K562 (cell line): Measurements from ENCODE around the gene SPATC1L. TPM values are rescaled to one million over a fixed set of nuclear protein-coding genes. Genes with fewer than 3 reads are reported as not detected.

ENCODE experiments used
- ATAC-seq: fragments of 200-7000 bp; cut with Tn5 transposase; 3 replicates; pipeline ENCODE4 v1.9.1; 2020; ENCODE audit warnings: moderate library complexity
- BruUV-seq: library from RNA; stranded (reverse); fragments of 400-500 nt; replicated peaks from 2 replicates; lab custom pipeline; 2021; lab: Mats Ljungman, UMichigan
- CTCF ChIA-PET: fragments of 300-600 bp; formaldehyde crosslinking; extraction: SDS; loops from one replicate; lab custom pipeline; 2021; ENCODE audit warnings: low intra/inter-chr PET ratio; lab: Yijun Ruan, JAX
- POLR2A ChIA-PET: fragments of 300-600, 350-650 bp; sonication (Branson Sonifier 250); formaldehyde crosslinking; extraction: SDS; loops from one replicate; lab custom pipeline; 2021; ENCODE audit warnings: antibody characterized with exemption, inconsistent platforms; lab: Yijun Ruan, JAX
- DNase-seq, 4 experiments: peaks; one replicate each; pipeline versions ENCODE4 v3.0.0 to v3.0.0-alpha.2; 2011 to 2018; ENCODE audit warnings: low spot score in 3 of 4, mixed read lengths in 3 of 4; ENCODE audit errors: extremely low read depth in 1 of 4
- FAIRE-seq: peaks from 2 replicates; lab custom pipeline; 2011; peaks lifted over from hg19 to GRCh38; lab: Jason Lieb, UNC
- H2AFZ ChIP-seq: 2 replicates; pipeline ENCODE4 v1.6.0; 2011; ENCODE audit warnings: low read depth, low read length, control low read depth, inconsistent platforms
- H3K27ac ChIP-seq: fragments of 200-600 bp; 3 replicates; pipeline ENCODE4 v1.8.0; 2011; ENCODE audit warnings: low read depth, mild to moderate bottlenecking, control low read depth, inconsistent platforms, low read length, moderate library complexity, mixed read lengths; ENCODE audit errors: extremely low read depth
- H3K27me3 ChIP-seq, 2 experiments: fragments of 300-600 bp in 1 of 2; 2 replicates in 1 of 2; 3 replicates in 1 of 2; pipeline versions ENCODE4 v1.6.0 to v1.8.0; 2011; ENCODE audit warnings: inconsistent platforms in 2 of 2, low read length in 2 of 2, mild to moderate bottlenecking in 1 of 2, mixed read lengths in 1 of 2, moderate library complexity in 1 of 2; ENCODE audit not compliant: control insufficient read depth in 2 of 2, insufficient read depth in 2 of 2
- H3K36me3 ChIP-seq: fragments of 300-600 bp; 3 replicates; pipeline ENCODE4 v1.8.0; 2011; ENCODE audit warnings: mild to moderate bottlenecking, low read length, inconsistent platforms; ENCODE audit not compliant: control insufficient read depth, insufficient read depth
- H3K4me1 ChIP-seq, 2 experiments: fragments of 200-600 bp in 1 of 2; replicated peaks in 1 of 2; 2 replicates in 1 of 2; 3 replicates in 1 of 2; pipeline versions ENCODE4 v1.5.1 to v1.8.0; 2011; ENCODE audit warnings: inconsistent platforms in 2 of 2, low read length in 2 of 2, mild to moderate bottlenecking in 1 of 2, mixed read lengths in 1 of 2, moderate library complexity in 1 of 2; ENCODE audit not compliant: control insufficient read depth in 2 of 2, insufficient read depth in 2 of 2
- H3K4me2 ChIP-seq: 2 replicates; pipeline ENCODE4 v1.6.1; 2011; ENCODE audit warnings: low read length, control low read depth, inconsistent platforms, mixed read lengths; ENCODE audit not compliant: insufficient read depth
- H3K4me3 ChIP-seq: fragments of 200-600 bp; sonication (generic), shearing (Covaris generic); 2 replicates; pipeline ENCODE4 v1.5.1; 2016; ENCODE audit warnings: control low read depth, inconsistent platforms
- H3K79me2 ChIP-seq: fragments of 200-600 bp; 3 replicates; pipeline ENCODE4 v1.8.0; 2011; ENCODE audit warnings: low read length, inconsistent platforms; ENCODE audit not compliant: control insufficient read depth, insufficient read depth
- H3K9ac ChIP-seq, 2 experiments: 2 replicates each; pipeline versions ENCODE4 v1.6.0 to v1.6.1; 2011; ENCODE audit warnings: low read depth in 2 of 2, low read length in 2 of 2, control low read depth in 1 of 2, inconsistent platforms in 1 of 2, mild to moderate bottlenecking in 1 of 2, mixed read lengths in 1 of 2; ENCODE audit not compliant: insufficient read depth in 1 of 2
- H3K9me1 ChIP-seq: one replicate; pipeline ENCODE4 v1.6.0; 2011; ENCODE audit warnings: inconsistent platforms, mild to moderate bottlenecking, low read length, moderate library complexity; ENCODE audit not compliant: control insufficient read depth, insufficient read depth
- H3K9me3 ChIP-seq: replicated peaks from 2 replicates; pipeline ENCODE4 v1.5.1; 2011; ENCODE audit warnings: low read depth, low read length, inconsistent platforms; ENCODE audit not compliant: control insufficient read depth, insufficient read depth
- H4K20me1 ChIP-seq: replicated peaks from 2 replicates; pipeline ENCODE4 v1.6.1; 2011; ENCODE audit warnings: low read length, inconsistent platforms, mixed read lengths; ENCODE audit not compliant: control insufficient read depth, insufficient read depth
- ARHGAP35 ChIP-seq: fragments of 450-650 bp; IDR thresholded peaks from 2 replicates; pipeline ENCODE4 v1.6.1; 2018; ENCODE audit not compliant: partially characterized antibody
- EP400 ChIP-seq: fragments of 450-650 bp; IDR thresholded peaks from 2 replicates; pipeline ENCODE4 v1.6.1; 2017; ENCODE audit warnings: antibody characterized with exemption, mild to moderate bottlenecking, moderate library complexity
- JUN ChIP-seq, 2 experiments: sonication (generic) in 1 of 2; formaldehyde crosslinking in 1 of 2; IDR thresholded peaks; 2 replicates each; pipeline versions ENCODE4 v1.6.1 to v1.8.0; 2012 to 2022; ENCODE audit warnings: borderline replicate concordance in 2 of 2, mild to moderate bottlenecking in 2 of 2, improper control_type of control experiment in 1 of 2, low read depth in 1 of 2, low read length in 1 of 2, missing genetic modification reagents in 1 of 2
- NEUROD1 ChIP-seq: fragments of 150-350 bp; IDR thresholded peaks from 2 replicates; pipeline ENCODE4 v1.6.1; 2014; ENCODE audit warnings: borderline replicate concordance, low read length, low read depth; ENCODE audit not compliant: partially characterized antibody
- RBM39 ChIP-seq: fragments of 200-400 bp; formaldehyde crosslinking; optimal IDR thresholded peaks from 2 replicates; pipeline ENCODE3; 2018; ENCODE audit warnings: low read depth, low read length
- THAP12 ChIP-seq: fragments of 250-450 bp; sonication (Bioruptor Pico); IDR thresholded peaks from 2 replicates; pipeline ENCODE4 v1.9.0; 2021; ENCODE audit warnings: mild to moderate bottlenecking, inconsistent platforms
- ZZZ3 ChIP-seq: fragments of 450-650 bp; IDR thresholded peaks from 2 replicates; pipeline ENCODE4 v1.6.1; 2016; ENCODE audit warnings: antibody characterized with exemption, mild to moderate bottlenecking, moderate library complexity
- WGBS: fragments of 100-300 bp; shearing (Covaris generic); methylation state at CpG from one replicate; pipeline ENCODE4 v1.1.6; 2016; ENCODE audit warnings: low coverage, mixed read lengths; ENCODE audit not compliant: insufficient coverage; ENCODE audit errors: missing lambda C conversion rate; 5-methylcytosine and 5-hydroxymethylcytosine counted together
- in situ Hi-C: fragments of 300-500 bp; cut with MboI; formaldehyde crosslinking; loops from 4 replicates; pipeline ENCODE4 v1.15.0; 2018; ENCODE audit warnings: inconsistent platforms, mixed read lengths
- intact Hi-C: fragments of 100-400 bp; cut with micrococcal nuclease; formaldehyde crosslinking; loops from 2 replicates; pipeline ENCODE4 v1.14.2; 2022
- polyA plus RNA-seq, 8 experiments: library from polyadenylated mRNA; depleted of rRNA in 4 of 8; stranded (reverse) in 5 of 8; unstranded in 3 of 8; fragments of >200 nt; fragmentation: Nextera tagmentation in 2 of 8; fragmentation: Illumina TruSeq in 1 of 8; extraction: Ambion mirVana in 2 of 8; extraction: Trizol in 1 of 8; gene quantifications; 2 replicates each; pipeline versions ENCODE4 v1.2.1 to v1.2.3, GENCODE V29; 2011 to 2014; ENCODE audit warnings: inconsistent platforms in 1 of 8, missing spikeins in 1 of 8
- total RNA-seq, 7 experiments: library from RNA; depleted of rRNA in 6 of 7; stranded (reverse); fragments of >200 nt in 6 of 7; fragmentation: Illumina TruSeq in 2 of 7; extraction: Trizol in 2 of 7; gene quantifications; 2 replicates each; pipeline versions ENCODE4 v1.2.1 to v1.2.3, GENCODE V29; 2011 to 2021; ENCODE audit warnings: low replicate concordance in 1 of 7
- TF ChIP-seq, protein P1 (sequence below): sonication (generic); formaldehyde crosslinking; IDR thresholded peaks from 2 replicates; pipeline ENCODE4 v1.8.0; 2022; ENCODE audit warnings: mild to moderate bottlenecking, missing genetic modification reagents, borderline replicate concordance
- TF ChIP-seq, protein P2 (sequence below): fragments of 450-650 bp; formaldehyde crosslinking; IDR thresholded peaks from 2 replicates; pipeline ENCODE4 v1.4.0; 2020; ENCODE audit warnings: mild to moderate bottlenecking, moderate library complexity
- TF ChIP-seq, protein P3 (sequence below): fragments of 450-650 bp; IDR thresholded peaks from 2 replicates; pipeline ENCODE4 v1.6.1; 2016; ENCODE audit warnings: borderline replicate concordance

SPATC1L gene
- total and polyA plus RNA-seq, 9 of the 15 experiments (the other 6 are each of a cell fraction or from before 2014, with no cell fraction given): 0.14 to 121 (median 34.0) TPM; not detected in 1

- intact Hi-C loops: loop anchor here (5.0 kb wide), 1 partner anchor 42 kb away; the partner anchor contains the start of gene LSS
- in situ Hi-C loops: no loop called here
- H3K79me2 ChIP-seq: peaks cover 39% of the 10 kb centered on the region
- TSS peak; percentile 88 for BruUV-seq
- H4K20me1 ChIP-seq: no peaks in the 10 kb centered on the region
- H3K27ac ChIP-seq: peak overlapping the region; percentile 67
- peaks cover 45% of the 10 kb centered on the region; the same call in 2 of the 3 replicates for H3K36me3 ChIP-seq
- ChIA-PET POLR2A (interaction anchor here (0.7 kb wide), 1 partner anchor 1267 kb away, joined by 3 read pairs; no protein-coding TSS in a partner anchor), CTCF (no interaction called here)
- H3K9ac ChIP-seq: peak overlapping the region; percentile 45 to 86
- peak overlapping the region; percentile 88 for H3K4me3 ChIP-seq
- no peaks in the 10 kb centered on the region for H3K27me3 ChIP-seq
- WGBS: 3% methylated on average over 30 of the region's 30 CpGs
- H3K4me2 ChIP-seq: peak overlapping the region; percentile 95
- H2AFZ ChIP-seq: peak overlapping the region; percentile 96
- H3K9me1 ChIP-seq: peaks cover 5% of the 10 kb centered on the region
- no peaks in the 10 kb centered on the region for H3K9me3 ChIP-seq
- H3K4me1 ChIP-seq: peaks cover 64 to 85% of the 10 kb centered on the region in 2 experiments
- FAIRE-seq: peak; percentile 57
- peak; percentile 75 to 88 (median 86) for DNase-seq
- peak; percentile 53 for ATAC-seq
- TF ChIP-seq ARHGAP35: no peak
- peak; percentile 48; the same call in 1 of the 2 replicates for TF ChIP-seq EP400
- no peak for TF ChIP-seq RBM39
- no peak for TF ChIP-seq ZZZ3
- TF ChIP-seq JUN (IDR thresholded peaks at IDR 0.05; ENCODE audit: borderline replicate concordance, low read depth, low read length): no peak
- no peak for TF ChIP-seq JUN (CRISPR knock-in tag; IDR thresholded peaks at IDR 0.05; ENCODE audit: borderline replicate concordance)
- TF ChIP-seq, protein P1, sequence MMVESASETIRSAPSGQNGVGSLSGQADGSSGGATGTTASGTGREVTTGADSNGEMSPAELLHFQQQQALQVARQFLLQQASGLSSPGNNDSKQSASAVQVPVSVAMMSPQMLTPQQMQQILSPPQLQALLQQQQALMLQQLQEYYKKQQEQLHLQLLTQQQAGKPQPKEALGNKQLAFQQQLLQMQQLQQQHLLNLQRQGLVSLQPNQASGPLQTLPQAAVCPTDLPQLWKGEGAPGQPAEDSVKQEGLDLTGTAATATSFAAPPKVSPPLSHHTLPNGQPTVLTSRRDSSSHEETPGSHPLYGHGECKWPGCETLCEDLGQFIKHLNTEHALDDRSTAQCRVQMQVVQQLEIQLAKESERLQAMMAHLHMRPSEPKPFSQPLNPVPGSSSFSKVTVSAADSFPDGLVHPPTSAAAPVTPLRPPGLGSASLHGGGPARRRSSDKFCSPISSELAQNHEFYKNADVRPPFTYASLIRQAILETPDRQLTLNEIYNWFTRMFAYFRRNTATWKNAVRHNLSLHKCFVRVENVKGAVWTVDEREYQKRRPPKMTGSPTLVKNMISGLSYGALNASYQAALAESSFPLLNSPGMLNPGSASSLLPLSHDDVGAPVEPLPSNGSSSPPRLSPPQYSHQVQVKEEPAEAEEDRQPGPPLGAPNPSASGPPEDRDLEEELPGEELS (CRISPR knock-in tag): 0 out of 2 replicates have a peak, but pooled peaks have one; percentile 64
- TF ChIP-seq, protein P2, sequence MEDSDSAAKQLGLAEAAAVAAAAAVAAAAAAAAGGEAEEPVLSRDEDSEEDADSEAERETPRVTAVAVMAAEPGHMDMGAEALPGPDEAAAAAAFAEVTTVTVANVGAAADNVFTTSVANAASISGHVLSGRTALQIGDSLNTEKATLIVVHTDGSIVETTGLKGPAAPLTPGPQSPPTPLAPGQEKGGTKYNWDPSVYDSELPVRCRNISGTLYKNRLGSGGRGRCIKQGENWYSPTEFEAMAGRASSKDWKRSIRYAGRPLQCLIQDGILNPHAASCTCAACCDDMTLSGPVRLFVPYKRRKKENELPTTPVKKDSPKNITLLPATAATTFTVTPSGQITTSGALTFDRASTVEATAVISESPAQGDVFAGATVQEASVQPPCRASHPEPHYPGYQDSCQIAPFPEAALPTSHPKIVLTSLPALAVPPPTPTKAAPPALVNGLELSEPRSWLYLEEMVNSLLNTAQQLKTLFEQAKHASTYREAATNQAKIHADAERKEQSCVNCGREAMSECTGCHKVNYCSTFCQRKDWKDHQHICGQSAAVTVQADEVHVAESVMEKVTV (CRISPR knock-in tag): no peak
- TF ChIP-seq, protein P3, sequence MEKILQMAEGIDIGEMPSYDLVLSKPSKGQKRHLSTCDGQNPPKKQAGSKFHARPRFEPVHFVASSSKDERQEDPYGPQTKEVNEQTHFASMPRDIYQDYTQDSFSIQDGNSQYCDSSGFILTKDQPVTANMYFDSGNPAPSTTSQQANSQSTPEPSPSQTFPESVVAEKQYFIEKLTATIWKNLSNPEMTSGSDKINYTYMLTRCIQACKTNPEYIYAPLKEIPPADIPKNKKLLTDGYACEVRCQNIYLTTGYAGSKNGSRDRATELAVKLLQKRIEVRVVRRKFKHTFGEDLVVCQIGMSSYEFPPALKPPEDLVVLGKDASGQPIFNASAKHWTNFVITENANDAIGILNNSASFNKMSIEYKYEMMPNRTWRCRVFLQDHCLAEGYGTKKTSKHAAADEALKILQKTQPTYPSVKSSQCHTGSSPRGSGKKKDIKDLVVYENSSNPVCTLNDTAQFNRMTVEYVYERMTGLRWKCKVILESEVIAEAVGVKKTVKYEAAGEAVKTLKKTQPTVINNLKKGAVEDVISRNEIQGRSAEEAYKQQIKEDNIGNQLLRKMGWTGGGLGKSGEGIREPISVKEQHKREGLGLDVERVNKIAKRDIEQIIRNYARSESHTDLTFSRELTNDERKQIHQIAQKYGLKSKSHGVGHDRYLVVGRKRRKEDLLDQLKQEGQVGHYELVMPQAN: peak; percentile 81; the same call in 1 of the 2 replicates
- TF ChIP-seq NEUROD1: peak; percentile 93
- TF ChIP-seq THAP12 (CRISPR knock-in tag): peak; percentile 78; the same call in 1 of the 2 replicates
Measured at GRCh38 chr21:46184625-46185555, 631 bp upstream of the SPATC1L start.
